ENCODE data around the gene OR3A1.
"Not testable (repeated sequence)": the region's sequence is repeated elsewhere in the genome, so short reads cannot be mapped to it uniquely, and the experiment has no call there.

OR3A1 gene, protein sequence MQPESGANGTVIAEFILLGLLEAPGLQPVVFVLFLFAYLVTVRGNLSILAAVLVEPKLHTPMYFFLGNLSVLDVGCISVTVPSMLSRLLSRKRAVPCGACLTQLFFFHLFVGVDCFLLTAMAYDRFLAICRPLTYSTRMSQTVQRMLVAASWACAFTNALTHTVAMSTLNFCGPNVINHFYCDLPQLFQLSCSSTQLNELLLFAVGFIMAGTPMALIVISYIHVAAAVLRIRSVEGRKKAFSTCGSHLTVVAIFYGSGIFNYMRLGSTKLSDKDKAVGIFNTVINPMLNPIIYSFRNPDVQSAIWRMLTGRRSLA

DNA sequence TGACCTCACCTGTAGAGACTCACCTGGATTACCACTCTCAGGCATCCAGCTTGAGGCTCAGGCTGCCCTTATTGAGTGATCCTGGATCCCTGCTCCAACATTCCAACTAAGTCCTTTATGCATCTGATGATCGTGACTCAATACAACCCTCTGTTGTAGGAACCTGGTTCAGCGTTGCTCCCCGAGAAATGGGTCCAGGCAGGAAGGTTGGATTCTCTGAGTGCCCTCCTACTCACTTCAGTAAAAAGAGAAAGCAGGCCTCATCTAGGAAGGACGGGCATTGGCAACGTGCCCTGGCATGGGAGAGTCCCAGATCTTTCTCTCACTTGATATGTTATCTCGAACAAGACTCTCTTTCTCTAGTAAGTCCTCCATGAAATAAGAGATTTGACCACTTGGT lies at the start of gene OR3A1:
Gene OR3A1, minus strand, starts transcription at position 101 of the 400 bp plus-strand sequence. CDS start 5,778 bp downstream, outside the sequence.
- DNase-seq (ENCODE audit: low spot score): no peak

GRCh38 chr17:3342782-3343181 lies 44.6 kb upstream of the OR3A1 start:
- DNase-seq (ENCODE audit: low spot score): not testable (repeated sequence)

DNA sequence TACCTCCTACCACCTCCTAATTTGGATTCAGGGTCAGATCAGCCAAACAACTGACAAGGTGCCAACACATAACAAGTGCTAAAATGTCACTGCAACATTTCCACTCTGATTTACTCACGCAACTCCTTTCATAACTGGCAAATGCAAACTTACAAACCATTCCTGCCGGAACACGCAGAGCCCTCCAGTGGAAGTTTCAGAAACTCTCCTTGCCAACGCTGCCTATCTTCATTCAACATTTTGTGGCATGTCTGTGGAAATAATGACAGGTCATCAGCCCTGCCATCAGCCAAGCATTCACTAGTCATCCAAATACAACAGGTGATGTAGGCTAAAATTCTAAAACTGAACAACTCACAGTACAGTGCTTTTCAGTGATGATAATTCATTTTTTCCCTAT lies 37.7 kb upstream of the OR3A1 start:
- no peak for DNase-seq (ENCODE audit: low spot score)

DNA sequence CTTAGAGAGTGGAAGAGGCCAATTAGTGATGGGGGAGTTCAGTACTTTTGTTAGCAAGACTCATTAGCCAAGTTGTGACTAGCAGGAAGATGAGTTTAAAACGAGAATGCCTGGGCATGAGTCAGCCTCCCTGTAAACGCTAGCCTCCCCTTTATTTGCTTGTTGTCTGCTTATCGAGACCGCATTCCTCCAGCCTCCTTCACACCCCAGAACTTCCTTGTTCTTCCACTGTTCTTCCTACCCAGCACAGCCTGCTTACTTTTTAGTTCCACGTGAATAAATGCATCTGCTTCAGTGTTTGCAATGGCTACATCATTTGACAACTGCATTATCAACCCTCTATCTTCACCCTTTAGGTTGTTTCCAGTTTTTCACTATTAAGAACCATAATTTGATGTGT lies 20.2 kb upstream of the OR3A1 start:
- DNase-seq (ENCODE audit: low spot score): no peak

- DNase-seq (ENCODE audit: low spot score): no peak
Observed at GRCh38 chr17:3316836-3317235, 18.7 kb upstream of the OR3A1 start.

GRCh38 chr17:3308603-3309002 lies 10.4 kb upstream of the OR3A1 start:
- DNase-seq (ENCODE audit: low spot score): no peak

- DNase-seq (ENCODE audit: low spot score): no peak
Observed at GRCh38 chr17:3295632-3296031, 2.5 kb downstream of the OR3A1 start.

DNA sequence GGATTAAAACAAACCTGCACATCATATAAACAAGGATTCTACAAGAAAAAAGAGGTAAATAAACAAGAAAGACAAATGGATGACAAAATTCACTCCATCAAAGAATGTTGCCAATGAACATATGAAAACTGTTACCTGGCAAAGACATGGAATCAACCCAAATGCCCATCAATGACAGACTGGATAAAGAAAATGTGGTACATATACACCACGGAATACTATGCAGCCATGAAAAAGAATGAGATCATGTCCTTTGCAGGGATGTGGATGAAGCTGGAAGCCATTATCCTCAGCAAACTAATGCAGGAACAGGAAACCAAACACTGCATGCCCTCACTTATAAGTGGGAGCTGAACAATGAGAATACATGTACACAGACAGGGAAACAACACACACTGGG lies 4.6 kb downstream of the OR3A1 start:
- DNase-seq (ENCODE audit: low spot score): not testable (repeated sequence)

GRCh38 chr17:3282901-3283300 lies 15.3 kb downstream of the OR3A1 start:
- DNase-seq (ENCODE audit: low spot score): no peak

DNA sequence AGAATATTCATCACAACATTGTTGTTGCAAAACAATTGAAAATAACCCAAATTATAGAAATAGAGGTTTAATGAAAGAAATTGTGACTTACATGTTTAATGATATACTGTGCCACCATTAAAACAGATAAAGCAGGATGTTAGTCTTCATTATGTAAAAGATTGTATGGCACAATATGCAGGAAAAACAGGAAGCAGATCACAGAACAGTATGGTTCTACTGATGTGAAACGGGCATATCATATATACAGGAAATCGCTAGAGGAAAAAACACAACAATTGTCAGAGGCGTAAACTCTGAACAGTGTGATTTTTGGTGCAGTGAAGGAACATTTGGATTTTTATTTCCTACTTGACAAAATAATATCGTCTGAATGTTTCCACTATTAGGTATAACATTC lies 22.0 kb downstream of the OR3A1 start:
- DNase-seq (ENCODE audit: low spot score): no peak

DNA sequence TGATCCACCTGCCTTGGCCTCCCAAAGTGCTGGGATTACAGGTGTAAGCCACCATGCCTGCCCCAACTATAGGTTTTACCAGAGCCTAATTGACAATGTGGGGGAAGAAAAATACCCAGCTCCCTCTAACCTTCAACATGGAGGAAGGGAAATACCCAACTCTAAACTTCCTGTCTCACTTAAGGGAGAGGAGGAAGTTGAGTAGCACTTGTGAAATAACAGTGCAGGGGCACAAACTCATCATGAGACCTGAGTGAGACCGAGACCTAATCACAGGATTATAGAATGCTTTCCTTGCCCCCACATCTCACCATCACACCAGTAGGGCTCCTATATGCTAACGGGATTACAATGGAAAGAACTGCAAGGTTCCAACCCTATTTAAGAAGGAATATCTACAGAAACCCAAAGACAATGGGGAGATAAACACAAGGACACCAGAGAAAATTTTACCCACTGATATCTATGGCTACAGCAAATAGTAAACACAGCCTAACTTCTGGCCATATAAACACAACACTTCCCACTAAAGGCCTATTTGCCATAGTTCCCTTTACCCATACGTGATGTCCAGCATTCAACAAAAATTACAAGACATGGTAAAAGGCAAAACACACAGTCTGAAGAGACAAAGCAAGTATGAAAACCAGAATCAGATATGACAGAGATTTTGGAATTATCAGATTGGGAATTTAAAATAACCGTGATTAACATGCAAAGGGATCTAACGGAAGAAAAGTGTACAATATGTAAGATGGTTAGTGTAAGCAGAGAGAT lies 26.9 kb downstream of the OR3A1 start:
- DNase-seq (ENCODE audit: low spot score): no peak

DNA sequence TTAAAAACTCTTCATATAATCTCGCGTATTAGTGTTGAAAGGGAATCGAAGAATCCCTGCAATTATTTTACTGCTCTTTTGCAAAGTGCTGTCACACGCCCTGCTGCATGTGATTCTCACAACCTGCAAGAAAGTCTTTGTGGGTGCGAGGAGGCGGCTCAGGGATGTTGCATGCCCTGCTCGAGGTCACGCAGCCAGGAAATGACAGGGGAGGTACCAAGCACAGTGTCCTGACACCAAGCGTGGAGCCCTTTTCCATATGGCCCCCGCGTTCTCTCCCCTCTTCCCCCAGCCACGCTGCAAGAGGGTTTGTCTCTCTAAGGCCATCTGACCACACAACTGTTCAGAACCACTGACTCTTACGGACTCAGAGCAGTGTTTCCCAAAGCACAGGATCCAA lies 37.6 kb downstream of the OR3A1 start:
- no peak for DNase-seq (ENCODE audit: low spot score)

DNA sequence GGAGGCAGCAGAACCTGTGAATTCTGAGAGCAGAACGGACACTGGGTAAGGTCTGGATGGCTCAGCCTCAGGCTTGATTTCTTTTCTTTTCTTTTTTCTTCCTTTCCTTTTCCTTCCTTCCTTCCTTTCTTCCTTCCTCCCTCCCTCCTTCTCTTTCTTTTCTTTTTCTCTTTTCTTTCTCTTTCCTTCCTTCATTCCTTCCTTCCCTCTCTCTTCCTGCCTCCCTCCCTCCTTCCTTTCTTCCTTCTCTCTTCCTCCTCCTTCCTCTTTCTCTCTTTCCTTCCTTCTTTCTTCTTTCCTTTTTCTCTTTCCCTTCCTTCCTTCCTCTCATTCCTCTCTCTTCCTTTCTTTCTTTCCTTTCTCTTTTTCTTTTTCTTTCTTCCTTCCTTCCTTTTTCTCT lies 38.0 kb downstream of the OR3A1 start:
- no peak for DNase-seq (ENCODE audit: low spot score)

GRCh38 chr17:3256575-3256974 lies 41.6 kb downstream of the OR3A1 start:
- DNase-seq (ENCODE audit: low spot score): no peak

GRCh38 chr17:3249013-3249412 lies 49.1 kb downstream of the OR3A1 start:
- not testable (repeated sequence) for DNase-seq (ENCODE audit: low spot score)

DNA sequence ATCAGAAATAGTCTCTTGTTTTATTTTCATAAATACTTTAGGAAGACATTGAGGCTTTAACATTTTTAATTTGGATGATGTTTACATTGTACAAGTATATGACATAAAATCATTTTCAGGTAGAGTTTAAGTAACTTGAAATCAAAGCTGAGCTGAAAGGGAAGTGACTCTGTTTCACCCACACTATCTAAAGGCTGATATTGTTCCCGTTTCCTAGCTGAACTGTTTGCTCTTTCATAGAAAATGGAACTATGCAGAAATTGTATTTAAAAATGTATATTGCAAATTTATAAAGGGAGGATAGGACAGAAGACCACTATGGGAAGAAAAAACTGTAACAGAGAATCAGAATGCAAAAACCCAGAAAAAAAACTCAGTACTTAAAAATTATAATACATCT lies 53.3 kb downstream of the OR3A1 start:
- not testable (repeated sequence) for DNase-seq (ENCODE audit: low spot score)

GRCh38 chr17:3241044-3241443 lies 57.1 kb downstream of the OR3A1 start:
- not testable (repeated sequence) for DNase-seq (ENCODE audit: low spot score)
